GM19395 (cell line): Measurements from ENCODE around the gene LMNB1.
A peak's percentile ranks its signal among the peaks of the same experiment; 100 is the strongest.

Experiments
- ATAC-seq: cut with Tn5 transposase; IDR thresholded peaks from one replicate; pipeline ENCODE4 v1.9.1; 2021; ENCODE audit warnings: mild to moderate bottlenecking, moderate library complexity; ENCODE audit not compliant: unreplicated experiment

Gene LMNB1

DNA sequence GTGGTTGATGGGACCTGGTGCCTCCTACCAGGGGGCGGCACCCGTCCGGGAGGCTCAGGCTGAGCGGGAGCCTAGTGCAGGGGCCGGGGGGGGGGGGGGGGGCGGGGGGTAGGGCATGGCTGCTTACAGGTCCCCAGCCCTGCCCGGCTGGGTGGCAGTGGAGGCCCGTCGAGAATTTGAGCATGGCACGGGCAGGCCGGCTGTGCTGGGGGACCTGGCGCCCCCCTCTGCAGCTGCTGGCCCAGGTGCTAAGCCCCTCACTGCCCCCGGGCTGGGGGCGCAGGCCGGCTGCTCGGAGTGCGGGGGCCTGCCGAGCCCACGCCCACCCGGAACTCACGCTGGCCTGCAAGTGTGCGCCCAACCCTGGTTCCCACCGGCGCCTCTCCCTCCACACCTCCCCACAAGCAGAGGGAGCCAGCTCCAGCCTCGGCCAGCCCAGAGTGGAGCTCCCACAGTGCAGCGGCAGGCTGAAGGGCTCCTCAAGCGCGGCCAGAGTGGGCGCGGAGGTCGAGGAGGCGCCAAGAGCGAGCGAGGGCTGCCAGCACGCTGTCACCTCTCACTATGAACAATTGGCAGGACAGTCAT lies 77.7 kb downstream of the LMNB1 start:
- ATAC-seq: no peak

DNA sequence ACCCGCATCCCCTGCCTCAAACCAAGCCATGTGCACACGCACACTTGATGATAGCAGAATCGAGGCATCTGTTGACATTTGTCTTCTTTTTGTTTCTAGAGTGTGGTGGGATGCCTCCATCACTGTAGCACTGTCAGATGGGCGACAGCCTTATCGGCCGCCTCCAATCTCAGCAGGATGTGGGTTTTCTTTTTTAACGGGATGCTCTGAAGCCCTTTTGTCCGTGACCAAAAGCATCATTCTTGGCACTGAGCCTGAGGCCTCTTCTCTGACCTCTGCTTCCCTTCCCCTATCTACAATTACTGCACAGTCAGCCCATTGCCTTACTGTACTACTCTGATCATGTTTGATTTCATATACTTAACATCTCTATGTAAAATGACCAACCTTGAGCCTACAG lies 78.3 kb downstream of the LMNB1 start:
- ATAC-seq: no peak

DNA sequence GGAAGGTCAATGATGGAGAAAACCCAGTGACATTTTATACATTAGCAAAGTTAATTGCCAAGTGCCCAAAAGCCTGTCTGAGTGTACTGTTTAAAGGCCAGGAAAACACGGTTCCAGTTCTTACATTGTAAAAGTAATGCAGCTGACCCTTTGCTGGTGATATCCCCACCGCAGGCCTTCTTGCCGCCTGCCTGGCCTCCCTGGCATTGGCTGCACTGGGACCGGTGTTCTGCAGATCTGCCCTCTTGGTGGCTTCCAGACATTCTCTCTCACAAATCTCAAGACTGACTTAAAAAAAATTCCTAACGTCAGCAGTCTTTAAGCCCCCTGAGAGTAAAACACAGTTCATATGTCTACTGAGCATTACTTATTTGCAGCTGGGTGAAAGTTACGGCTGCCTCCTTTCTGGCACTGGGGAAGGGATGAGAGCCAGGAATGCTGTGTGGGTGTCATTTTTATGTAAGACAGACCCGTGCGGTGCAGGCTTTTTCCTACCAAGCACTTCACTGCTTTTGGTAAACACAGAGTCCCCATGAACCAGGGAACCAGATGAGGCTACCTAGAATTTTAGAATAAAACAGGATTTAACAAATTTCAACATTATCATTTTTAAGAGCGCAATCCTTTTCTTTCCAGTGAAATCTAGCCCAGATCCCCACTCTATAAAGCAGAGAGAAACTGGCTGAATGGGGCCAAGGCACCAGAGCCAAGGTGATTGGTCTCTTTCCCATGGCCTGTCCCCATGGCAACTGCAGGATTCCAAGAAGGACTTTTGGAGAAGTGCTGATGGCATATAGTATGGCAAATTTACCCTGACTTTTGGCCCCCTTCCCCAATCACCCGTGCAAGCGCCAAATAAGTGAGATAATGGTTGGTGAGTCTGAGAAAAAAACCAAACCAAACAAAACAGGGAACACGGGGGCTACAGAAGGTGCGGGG lies 80.8 kb downstream of the LMNB1 start:
- no peak for ATAC-seq

DNA sequence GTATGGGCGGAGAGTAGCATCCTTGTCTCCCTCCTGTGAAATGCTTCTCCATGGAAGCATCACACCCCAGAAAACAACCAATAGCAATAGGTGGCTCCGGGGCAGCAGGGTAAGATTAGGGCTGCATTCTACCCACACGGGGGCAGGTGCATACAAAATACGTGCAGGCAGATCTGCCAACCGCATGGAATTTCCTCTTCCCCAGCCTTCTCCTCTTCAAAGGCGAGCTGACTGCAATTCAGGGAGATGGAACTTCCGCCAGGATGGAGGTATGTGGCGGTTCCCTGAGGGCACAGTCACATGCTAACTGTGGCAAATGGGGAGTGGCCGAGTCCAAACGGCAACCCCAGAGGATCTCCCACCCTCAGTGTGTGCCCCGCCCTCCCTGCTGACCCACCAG lies 81.5 kb downstream of the LMNB1 start:
- ATAC-seq: no peak

DNA sequence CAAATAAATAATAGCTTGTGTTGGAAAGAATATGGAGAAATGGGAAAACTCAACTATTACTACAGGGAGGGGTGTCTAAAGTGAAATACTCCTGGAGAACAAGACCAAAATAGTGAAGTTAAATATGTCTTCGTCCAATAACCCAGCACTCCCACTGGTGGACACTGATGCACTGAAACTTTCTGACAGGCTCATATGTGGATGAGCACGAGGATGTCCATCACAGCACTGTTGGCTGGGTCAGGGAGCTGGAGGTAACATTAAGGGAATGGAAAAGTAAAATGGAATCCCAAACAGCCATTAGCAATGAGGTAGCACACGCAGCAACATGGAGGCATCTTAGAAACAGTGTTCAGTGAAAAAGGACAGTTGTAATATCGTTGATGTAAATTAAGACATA lies 86.5 kb downstream of the LMNB1 start:
- ATAC-seq: no peak

DNA sequence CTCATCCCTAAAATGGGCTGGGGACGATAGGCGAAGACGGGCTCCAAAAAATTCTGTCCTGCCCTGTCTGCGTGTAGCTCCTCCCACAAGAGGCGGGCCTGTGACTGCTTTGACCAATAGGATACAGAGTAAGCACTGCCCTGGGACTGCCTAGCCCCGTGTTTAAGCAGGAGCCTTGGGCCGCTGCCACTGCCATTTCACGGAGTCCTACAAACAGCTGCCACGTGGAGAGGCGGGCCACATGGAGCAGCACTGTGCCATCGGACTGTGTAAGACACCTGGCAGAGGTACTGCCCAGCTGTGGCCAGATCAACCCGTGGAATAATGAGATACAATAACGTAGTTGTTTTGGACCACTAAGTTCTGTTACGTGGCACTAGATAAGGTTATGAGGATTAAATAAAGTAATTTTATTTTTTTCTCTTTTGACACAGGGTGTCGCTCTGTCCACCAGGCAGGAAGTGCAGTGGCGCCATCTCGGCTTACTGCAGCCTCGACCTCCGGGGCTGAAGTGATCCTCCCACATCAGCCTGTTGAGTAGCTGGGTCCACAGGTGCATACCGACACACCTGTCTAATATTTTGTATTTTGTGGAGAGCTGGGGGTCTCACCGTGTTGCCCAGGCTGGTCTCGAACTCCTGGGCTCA lies 87.2 kb downstream of the LMNB1 start:
- ATAC-seq: no peak

DNA sequence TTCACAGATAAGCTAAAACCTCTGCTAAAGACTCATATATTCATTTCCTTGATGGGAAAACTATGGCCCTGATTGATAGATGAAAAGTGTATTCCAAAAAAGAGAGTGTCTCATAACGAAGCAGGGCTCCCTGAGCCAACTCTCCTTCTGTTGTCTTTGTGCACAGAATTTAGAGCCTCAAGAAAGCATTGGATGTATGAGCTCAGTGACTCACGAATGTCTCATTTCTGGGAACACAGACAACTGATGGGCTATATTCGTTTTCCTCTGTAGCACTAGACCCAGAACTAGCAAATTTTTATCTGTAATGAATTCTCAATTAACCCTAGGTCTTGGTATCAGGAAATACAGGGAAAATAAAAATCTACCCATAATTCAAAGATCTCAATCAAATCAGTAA lies 88.4 kb downstream of the LMNB1 start:
- ATAC-seq: no peak

DNA sequence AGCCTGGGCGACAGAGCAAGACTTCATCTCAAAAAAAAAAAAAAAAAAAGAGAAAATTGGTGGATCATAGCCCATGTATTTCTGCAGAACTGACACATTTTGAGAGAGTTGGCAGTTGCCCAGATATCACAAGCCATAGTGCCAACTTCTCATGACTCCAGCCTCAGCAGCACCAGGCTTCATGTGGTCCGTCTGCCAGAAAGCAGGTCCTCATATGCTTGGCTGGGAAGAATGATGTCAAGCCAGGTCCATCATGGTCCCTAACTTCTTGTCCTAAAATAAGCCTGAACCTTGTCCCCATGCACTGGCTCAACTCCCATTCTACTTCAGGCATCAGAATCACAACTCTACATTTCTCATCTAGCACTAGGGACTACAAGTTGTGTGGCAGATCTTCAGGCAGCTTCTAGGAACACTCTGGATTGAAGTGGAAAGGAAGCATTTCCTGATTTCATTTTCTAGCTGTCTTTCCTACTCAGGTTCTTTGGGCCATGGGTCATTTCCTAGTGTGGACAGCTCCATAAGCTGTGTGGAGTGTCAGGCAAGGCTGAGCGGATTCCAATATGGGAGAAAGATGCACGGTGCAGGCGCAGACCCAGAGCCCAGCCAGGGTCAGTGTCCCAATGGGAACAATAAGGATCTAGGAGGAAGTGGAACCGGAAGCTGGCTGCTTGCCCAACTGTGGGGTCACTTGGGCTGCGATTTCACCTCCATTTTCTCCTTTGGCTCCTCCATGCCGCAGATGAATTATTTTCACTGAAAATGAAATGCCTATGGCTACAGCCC lies 90.1 kb downstream of the LMNB1 start:
- ATAC-seq: no peak

DNA sequence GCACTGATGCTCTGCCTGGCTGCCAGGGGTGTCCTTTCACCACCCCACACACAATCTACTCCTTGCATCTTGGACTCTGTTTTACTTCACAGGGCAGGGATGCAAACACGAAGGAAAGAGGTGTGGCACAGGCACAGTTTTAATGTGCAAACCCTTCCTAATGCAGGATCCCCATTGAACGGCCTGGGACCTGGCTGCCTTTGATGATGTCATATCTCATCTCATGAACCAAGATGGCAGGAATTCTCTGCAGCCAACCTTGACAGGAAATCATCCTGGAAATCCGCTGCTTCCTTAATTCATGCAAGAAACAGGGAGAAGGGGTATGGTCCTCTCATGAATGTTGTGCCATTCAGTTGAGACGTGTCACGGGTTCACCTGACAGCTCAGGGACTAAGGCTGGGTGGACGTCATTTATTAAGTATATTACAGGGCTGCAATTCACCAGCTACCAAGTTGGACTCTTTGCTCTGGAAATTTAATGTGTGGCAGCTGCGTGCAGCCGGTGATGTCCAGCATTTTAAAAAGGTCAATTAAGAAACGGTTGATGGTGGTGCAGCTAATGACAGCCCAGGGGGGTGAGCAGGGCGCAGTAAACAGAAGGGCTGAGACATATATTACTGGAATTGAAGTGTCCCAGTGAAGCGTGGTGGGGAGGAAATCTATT lies 91.5 kb downstream of the LMNB1 start:
- ATAC-seq: no peak

DNA sequence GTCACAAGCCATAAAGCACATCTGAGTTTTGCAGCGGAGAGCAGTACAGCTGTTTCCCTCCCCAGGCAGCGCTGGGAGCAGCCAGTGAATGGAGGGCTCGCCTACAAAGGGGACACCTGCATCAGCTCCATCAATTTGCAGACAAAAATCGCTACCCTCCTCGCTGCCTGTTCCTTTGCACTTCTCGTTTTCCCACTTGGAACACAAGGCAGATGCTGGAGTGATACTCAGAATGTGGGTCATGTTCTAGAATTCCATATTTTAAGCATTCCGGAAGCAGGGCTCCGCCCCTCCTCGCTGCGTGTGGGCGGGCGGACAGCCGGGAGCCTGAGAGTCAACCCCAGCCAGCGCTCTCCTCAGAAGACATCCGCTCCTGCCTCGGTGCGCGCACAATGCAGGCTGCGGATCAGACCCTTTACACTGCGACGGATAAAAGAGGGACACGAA lies 92.1 kb downstream of the LMNB1 start:
- peak; percentile 81 for ATAC-seq

DNA sequence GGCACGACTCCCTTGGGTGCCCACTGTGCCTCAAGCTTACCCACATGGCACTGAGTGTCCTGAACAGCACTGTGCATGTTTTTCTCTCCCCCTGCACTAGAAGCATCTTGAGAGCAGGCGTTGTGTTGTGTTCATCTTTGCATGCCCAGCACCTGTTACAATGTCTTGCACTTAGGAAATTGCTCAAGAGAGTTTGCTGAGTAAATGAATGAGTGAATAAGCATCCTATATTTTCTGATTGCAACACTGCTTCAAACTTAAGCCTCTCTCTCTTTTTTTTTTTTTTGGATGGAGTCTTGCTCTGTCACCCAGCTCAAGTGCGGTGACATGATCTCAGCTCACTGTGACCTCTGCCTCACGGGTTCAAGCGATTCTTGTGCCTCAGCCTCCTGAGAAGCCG lies 94.5 kb downstream of the LMNB1 start:
- ATAC-seq: no peak

DNA sequence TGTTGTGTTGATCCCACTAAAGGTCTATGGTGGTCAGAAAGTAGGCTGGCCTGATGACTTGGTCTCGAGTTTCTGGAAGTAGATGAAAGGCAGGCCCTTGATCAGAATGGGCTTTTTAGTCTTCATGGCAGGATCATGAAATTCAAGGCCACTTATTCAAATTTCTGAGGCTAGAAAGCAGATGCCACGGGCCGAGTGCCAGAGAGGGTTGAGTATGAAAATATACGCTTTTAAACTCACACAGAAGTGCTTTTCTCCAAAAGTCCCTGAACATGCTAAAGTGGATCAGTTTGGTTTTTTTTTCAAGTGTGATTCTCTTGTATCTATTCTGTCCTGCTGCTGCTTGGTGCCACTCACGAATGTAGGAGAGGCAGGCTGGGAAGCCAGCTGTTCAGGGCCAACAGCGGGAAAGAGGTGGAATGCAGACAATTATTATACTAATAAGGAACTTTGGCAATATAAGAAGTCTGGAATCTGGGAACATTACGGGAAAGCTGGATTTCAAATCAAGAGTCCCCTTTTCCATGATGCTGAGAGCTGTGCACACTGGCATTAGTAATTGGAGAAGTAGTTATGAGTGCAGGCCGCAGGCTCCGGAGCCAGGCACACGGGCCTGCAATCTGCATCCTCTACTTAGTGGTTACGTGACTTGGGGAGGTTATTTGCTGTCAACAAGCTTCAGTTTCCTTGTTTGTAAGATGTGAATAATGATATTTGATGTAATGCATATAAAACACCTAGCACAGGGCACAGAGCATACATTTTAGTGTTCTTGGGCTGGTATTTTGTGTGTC lies 95.8 kb downstream of the LMNB1 start:
- ATAC-seq: no peak

DNA sequence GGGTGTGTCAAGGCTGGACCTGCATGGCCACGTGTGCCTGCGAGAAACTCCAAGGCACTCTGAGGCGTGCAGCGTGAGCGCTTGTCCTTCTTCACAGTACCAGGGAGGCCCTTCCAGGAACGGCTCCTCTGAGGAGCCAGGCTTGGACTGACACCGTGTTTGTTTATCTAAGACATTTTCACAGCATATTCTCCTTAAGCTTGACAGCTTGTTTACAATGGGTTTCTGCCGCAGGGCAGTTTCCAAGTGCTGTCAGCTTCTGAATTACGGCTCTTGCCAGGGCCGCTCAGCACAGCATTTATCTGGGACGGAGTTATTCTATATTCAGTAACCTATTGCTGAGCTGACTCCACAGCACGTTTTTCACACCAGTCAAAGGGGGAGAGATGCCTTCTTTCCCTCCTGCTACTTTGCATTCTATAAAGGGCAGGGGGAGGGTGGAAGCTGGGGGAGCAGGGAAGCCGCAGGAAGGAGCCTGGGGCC lies 98.4 kb downstream of the LMNB1 start:
- no peak for ATAC-seq

DNA sequence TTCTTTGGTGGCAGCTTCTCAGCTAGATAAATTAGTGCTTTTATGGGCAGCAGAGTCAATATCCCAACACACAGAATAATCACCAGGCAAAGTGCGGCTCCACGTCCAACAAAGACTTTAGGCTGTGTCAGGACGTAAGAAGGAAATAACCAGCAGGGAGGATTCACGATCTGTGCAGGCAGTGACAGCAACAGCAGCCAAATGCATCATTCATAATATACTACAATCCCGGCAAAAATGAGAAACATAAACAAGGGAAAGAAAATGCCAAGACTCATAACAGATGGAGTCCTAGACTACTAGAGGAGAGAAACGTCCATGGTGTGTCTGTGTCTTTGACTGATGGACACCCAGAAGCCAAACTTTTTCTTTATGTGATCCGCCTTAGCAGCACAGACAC lies 100.7 kb downstream of the LMNB1 start:
- ATAC-seq: no peak

DNA sequence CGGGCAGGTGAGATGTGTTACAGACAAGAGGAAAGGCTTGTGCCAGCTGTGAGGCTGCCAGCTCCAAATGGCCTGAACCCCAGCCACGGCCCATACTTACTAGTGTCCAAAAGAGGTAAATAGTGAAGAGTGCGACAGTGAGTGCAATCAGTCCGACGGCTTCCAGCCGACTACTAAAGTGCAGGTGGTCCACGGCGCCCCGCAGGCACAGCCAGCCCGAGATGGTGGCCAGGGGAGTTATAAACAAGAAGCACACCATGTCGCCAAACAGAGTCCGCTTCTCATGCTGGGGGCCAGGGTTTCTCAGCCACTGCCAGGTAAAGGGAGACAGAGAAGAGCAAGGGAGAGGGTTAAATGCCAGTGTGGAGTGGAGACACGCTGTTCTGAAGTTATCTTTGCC lies 101.1 kb downstream of the LMNB1 start:
- no peak for ATAC-seq

DNA sequence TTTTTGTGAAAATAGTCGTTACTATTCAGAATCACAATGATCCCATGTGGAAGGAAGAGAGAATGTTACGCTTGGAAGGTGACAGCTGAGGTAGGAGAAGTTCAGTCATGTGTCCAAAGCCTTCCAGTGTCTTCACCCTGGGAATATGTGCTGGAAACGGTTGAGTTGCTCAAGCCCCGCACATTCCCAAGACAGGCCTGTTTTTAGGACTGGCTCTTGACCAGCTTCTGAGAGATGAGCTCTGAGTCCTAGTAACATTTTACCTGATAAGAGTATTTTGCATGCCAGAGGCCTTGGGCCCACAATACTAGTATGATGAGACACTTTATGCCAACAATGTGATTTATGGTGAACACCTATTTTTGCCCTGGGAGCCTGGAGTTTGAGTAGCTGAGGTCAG lies 101.7 kb downstream of the LMNB1 start:
- no peak for ATAC-seq

DNA sequence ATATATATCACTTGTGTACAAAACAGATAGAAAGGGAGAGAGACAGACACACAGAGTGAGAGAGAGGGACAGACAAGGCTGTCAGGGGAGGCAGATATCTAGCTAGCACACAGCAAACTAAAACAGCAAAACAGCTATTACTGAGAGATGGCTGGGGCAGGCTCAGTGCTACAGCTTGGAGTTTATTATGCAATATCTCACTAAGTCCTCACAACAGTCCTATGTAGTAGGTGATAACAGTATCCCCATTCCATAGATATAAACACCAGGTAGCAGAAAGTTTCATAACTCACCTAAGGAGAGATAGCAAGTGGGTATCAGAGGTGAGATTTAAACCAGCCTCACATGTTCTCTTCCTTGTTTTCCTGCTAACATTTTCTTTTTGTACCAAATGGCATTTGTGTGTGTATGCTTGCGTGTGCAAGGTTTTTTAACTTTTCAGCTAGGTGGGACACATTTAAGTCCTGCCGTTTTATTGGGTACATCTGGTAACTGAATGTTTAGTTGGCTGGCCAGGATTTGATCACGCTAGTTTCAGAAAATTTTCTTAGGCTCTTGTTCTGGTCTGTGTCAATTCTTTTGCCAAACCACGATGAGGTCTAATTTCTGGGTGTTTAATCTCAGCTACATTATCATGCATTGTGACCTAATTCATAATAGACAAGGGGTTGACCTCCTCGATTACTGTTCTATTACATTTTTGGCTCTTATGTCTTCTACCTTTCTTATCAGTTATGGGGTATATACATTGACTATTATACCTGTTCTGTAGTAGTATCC lies 105.1 kb downstream of the LMNB1 start:
- ATAC-seq: no peak

DNA sequence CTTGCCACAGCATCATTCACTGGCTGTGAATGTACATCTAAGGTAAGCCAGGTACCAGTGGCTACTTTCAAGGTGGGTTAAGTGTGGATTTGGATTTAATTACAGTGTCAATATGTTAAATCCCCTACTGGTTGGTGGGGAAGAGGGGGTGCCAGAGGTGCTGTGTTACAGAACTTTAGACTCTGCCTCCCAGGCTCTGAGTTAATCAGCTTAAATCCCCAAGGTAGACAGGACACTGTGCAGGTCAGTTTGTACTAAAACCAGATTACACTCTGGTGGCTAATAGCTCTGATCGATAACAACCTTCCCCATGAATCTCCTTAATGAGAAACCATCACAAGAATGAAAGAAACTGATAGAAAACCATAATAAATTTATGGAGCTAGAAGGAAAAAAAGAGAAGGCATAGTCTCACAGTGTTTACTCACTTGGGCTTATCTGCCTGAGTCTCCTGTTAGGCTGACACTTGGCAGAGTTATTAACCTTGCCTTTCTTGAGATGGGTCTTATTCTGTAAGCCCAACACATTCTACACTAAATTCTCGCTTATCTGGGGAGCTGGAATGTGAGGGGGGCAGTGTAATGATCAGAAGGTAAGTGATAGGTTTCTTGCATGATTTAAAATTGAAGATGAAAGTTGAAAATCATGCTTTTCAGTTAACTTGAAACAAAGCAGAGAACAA lies 106.8 kb downstream of the LMNB1 start:
- ATAC-seq: no peak
